SK-N-SH (cell line): Measurements from ENCODE around the gene PRKCH. TPM values are rescaled to one million over a fixed set of nuclear protein-coding genes. Genes with fewer than 3 reads are reported as not detected.

ENCODE experiments used
- CTCF ChIA-PET: fragments of 300-600, 350-600 bp; formaldehyde crosslinking; extraction: SDS; loops from one replicate; lab custom pipeline; 2021; lab: Yijun Ruan, JAX
- POLR2A ChIA-PET: fragments of 350-600 bp; sonication (Branson Sonifier 250); formaldehyde crosslinking; extraction: SDS; loops from one replicate; lab custom pipeline; 2020; ENCODE audit warnings: antibody characterized with exemption, inconsistent platforms; lab: Yijun Ruan, JAX
- DNase-seq: peaks from one replicate; pipeline ENCODE4 v3.0.0; 2012
- H2AFZ ChIP-seq: fragments of 200-600 bp; sonication (generic); 2 replicates; pipeline ENCODE4 v1.8.1; 2016; ENCODE audit warnings: antibody characterized with exemption, mild to moderate bottlenecking, low read depth
- H3F3A ChIP-seq: fragments of 200-600 bp; sonication (generic); replicated peaks from 2 replicates; pipeline ENCODE3; 2016; ENCODE audit warnings: antibody characterized with exemption, mild to moderate bottlenecking; ENCODE audit not compliant: insufficient read depth
- H3K27ac ChIP-seq, 2 experiments: fragments of 200-500 bp in 1 of 2; fragments of 200-600 bp in 1 of 2; sonication (Bioruptor generic) in 1 of 2; sonication (generic), shearing (Covaris generic) in 1 of 2; 2 replicates each; pipeline versions ENCODE4 v1.5.1 to v1.6.1; 2014 to 2016; ENCODE audit warnings: low read depth in 2 of 2, inconsistent platforms in 1 of 2, low read length in 1 of 2, mild to moderate bottlenecking in 1 of 2, mixed read lengths in 1 of 2
- H3K27me3 ChIP-seq: fragments of 200-600 bp; sonication (generic), shearing (Covaris generic); 2 replicates; pipeline ENCODE4 v1.6.1; 2016; ENCODE audit warnings: mixed run types; ENCODE audit not compliant: insufficient read depth
- H3K36me3 ChIP-seq, 2 experiments: fragments of 200-500 bp in 1 of 2; fragments of 200-600 bp in 1 of 2; sonication (Bioruptor generic) in 1 of 2; sonication (generic) in 1 of 2; replicated peaks in 1 of 2; 2 replicates each; pipeline versions ENCODE3 to v1.5.1; 2014 to 2016; ENCODE audit warnings: low read length in 1 of 2, mild to moderate bottlenecking in 1 of 2; ENCODE audit not compliant: insufficient read depth in 2 of 2, control insufficient read depth in 1 of 2
- H3K4me1 ChIP-seq, 2 experiments: fragments of 200-500 bp in 1 of 2; fragments of 200-600 bp in 1 of 2; sonication (Bioruptor generic) in 1 of 2; sonication (generic), shearing (Covaris generic) in 1 of 2; 2 replicates each; pipeline versions ENCODE4 v1.5.1 to v1.6.1; 2014 to 2016; ENCODE audit warnings: low read depth in 1 of 2, low read length in 1 of 2, mixed run types in 1 of 2; ENCODE audit not compliant: insufficient read depth in 2 of 2, control insufficient read depth in 1 of 2
- H3K4me2 ChIP-seq: fragments of 200-600 bp; sonication (generic), shearing (Covaris generic); 2 replicates; pipeline ENCODE4 v1.6.1; 2017; ENCODE audit warnings: mixed run types
- H3K4me3 ChIP-seq, 2 experiments: fragments of 200-500 bp in 1 of 2; fragments of 200-600 bp in 1 of 2; sonication (Bioruptor generic) in 1 of 2; sonication (generic), shearing (Covaris generic) in 1 of 2; 2 replicates each; pipeline versions ENCODE4 v1.5.1 to v1.8.1; 2014 to 2016; ENCODE audit warnings: low read depth in 2 of 2, inconsistent platforms in 1 of 2, low read length in 1 of 2, mild to moderate bottlenecking in 1 of 2, mixed read lengths in 1 of 2, moderate library complexity in 1 of 2
- H3K79me2 ChIP-seq: fragments of 200-600 bp; sonication (generic); 2 replicates; pipeline ENCODE4 v1.8.1; 2017; ENCODE audit warnings: mild to moderate bottlenecking; ENCODE audit not compliant: insufficient read depth
- H3K9ac ChIP-seq: fragments of 200-600 bp; sonication (generic); 2 replicates; pipeline ENCODE4 v1.6.1; 2017; ENCODE audit warnings: mixed run types
- H3K9me2 ChIP-seq: fragments of 200-600 bp; sonication (generic); 2 replicates; pipeline ENCODE4 v1.6.1; 2017; ENCODE audit warnings: mixed run types
- H3K9me3 ChIP-seq: fragments of 200-600 bp; sonication (generic); 2 replicates; pipeline ENCODE4 v1.6.1; 2017; ENCODE audit warnings: mixed run types, mild to moderate bottlenecking, moderate library complexity
- H4K20me1 ChIP-seq: fragments of 200-600 bp; sonication (generic); 2 replicates; pipeline ENCODE4 v1.6.1; 2017; ENCODE audit warnings: mild to moderate bottlenecking, mixed run types; ENCODE audit not compliant: insufficient read depth
- FOSL2 ChIP-seq: IDR thresholded peaks from 2 replicates; pipeline ENCODE4 v1.4.0; 2012; ENCODE audit warnings: low read depth, mild to moderate bottlenecking, moderate library complexity, borderline replicate concordance
- FOXM1 ChIP-seq: IDR thresholded peaks from 2 replicates; pipeline ENCODE4 v1.4.0; 2012; ENCODE audit warnings: low read depth, mild to moderate bottlenecking
- GATA2 ChIP-seq: sonication (generic); formaldehyde crosslinking; IDR thresholded peaks from 2 replicates; pipeline ENCODE4 v1.5.0; 2020; ENCODE audit warnings: mild to moderate bottlenecking, missing genetic modification reagents
- MXI1 ChIP-seq: IDR thresholded peaks from 2 replicates; pipeline ENCODE4 v1.6.1; 2012; ENCODE audit warnings: mild to moderate bottlenecking, low read depth, low read length, improper control_type of control experiment
- NFIC ChIP-seq: IDR thresholded peaks from 2 replicates; pipeline ENCODE4 v1.4.0; 2012; ENCODE audit warnings: borderline replicate concordance
- POLR2AphosphoS5 ChIP-seq: IDR thresholded peaks from 2 replicates; pipeline ENCODE4 v1.6.1; 2012; ENCODE audit warnings: low read depth, low read length
- RFX5 ChIP-seq: IDR thresholded peaks from 2 replicates; pipeline ENCODE4 v1.6.1; 2012; ENCODE audit warnings: mild to moderate bottlenecking, improper control_type of control experiment, low read length
- RXRA ChIP-seq: IDR thresholded peaks from 2 replicates; pipeline ENCODE4 v1.4.0; 2012; ENCODE audit warnings: low read depth, mild to moderate bottlenecking, borderline replicate concordance
- SIN3A ChIP-seq: IDR thresholded peaks from 2 replicates; pipeline ENCODE4 v1.6.1; 2012; ENCODE audit warnings: low read depth, mild to moderate bottlenecking, low read length, moderate library complexity, borderline replicate concordance
- SMC3 ChIP-seq: IDR thresholded peaks from 2 replicates; pipeline ENCODE4 v1.6.1; 2012; ENCODE audit warnings: low read depth, low read length, improper control_type of control experiment
- TEAD4 ChIP-seq: IDR thresholded peaks from 2 replicates; pipeline ENCODE4 v1.4.0; 2012; ENCODE audit warnings: mild to moderate bottlenecking, borderline replicate concordance; ENCODE audit not compliant: insufficient read depth
- USF2 ChIP-seq: fragments of 150-350 bp; IDR thresholded peaks from 2 replicates; pipeline ENCODE4 v1.6.1; 2017; ENCODE audit warnings: antibody characterized with exemption, low read length, low read depth, borderline replicate concordance
- YY1 ChIP-seq: IDR thresholded peaks from 2 replicates; pipeline ENCODE4 v1.4.0; 2012; ENCODE audit warnings: low read depth, mild to moderate bottlenecking
- WGBS: methylation state at CpG from one replicate; pipeline ENCODE4 v1.1.6; 2017; ENCODE audit warnings: low lambda C conversion rate; 5-methylcytosine and 5-hydroxymethylcytosine counted together
- polyA plus RNA-seq, 3 experiments: library from polyadenylated mRNA; depleted of rRNA; stranded (reverse); fragments of >200 nt; gene quantifications; 2 replicates each; pipeline ENCODE4 v1.2.3, GENCODE V29; 2012
- TF ChIP-seq, protein P1 (sequence below): IDR thresholded peaks from 2 replicates; pipeline ENCODE4 v1.4.0; 2012; ENCODE audit warnings: low read depth

The PRKCH gene
- polyA plus RNA-seq, 1 of the 3 experiments (the other 2 are of a cell fraction), result 4.2 TPM

GRCh38 chr14:61453103-61453767 lies 131.9 kb downstream of the PRKCH start:
- Histone ChIP-seq H3K4me1 (peaks cover 0 to 9% of the 10 kb centered on the region in 2 experiments; a peak in 1 of 4 replicates), H3K79me2 (no peaks in the 10 kb centered on the region; the same call in 1 of the 2 replicates), H3K27me3 (no peaks in the 10 kb centered on the region), H3K27ac (no peak overlapping the region), H3K9me3 (no peaks in the 10 kb centered on the region), H2AFZ (no peak overlapping the region), H3K4me3 (no peak overlapping the region), H3K9ac (no peak overlapping the region), H3K4me2 (no peak overlapping the region), H3F3A (no peaks in the 10 kb centered on the region), H3K36me3 (no peaks in the 10 kb centered on the region), H3K9me2 (no peaks in the 10 kb centered on the region), H4K20me1 (no peaks in the 10 kb centered on the region)
- no peak for DNase-seq
- ChIA-PET CTCF (interaction anchor here (0.7 to 1.0 kb wide), 2 partner anchors 365 to 665 kb away, joined by 3 read pairs; no protein-coding TSS in a partner anchor), POLR2A (no interaction called here)
- WGBS, result 85% methylated on average over 9 of the region's 9 CpGs
- TF ChIP-seq RXRA, result no peak
- TF ChIP-seq GATA2, result no peak

DNA sequence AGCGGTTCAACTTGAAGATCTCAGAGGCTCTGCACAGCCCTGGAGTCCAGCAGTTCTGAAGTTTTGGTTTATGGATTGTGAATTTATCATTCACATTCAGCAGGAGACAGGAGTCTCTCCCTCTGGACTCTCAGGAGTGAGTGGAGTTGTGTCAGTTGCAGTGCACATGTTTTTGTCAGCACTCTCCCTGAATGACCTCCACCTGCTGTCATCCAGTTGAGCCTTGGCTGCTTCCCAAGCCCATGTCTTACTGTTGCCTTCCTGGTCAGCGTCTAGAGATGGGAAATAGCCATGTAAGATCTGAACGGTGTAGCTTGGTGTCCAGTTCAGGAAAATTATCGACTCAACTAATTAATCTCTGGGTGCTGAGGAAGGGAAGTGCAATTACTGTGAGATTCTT lies 133.2 kb downstream of the PRKCH start:
- Histone ChIP-seq H3K27ac (no peak overlapping the region), H3K9me2 (no peaks in the 10 kb centered on the region), H3K9ac (no peak overlapping the region), H3K36me3 (no peaks in the 10 kb centered on the region), H3K9me3 (no peaks in the 10 kb centered on the region), H3K4me3 (no peak overlapping the region), H3K4me1 (peaks cover 0 to 4% of the 10 kb centered on the region in 2 experiments; a peak in 1 of 4 replicates), H3K4me2 (no peak overlapping the region), H3K27me3 (no peaks in the 10 kb centered on the region), H4K20me1 (no peaks in the 10 kb centered on the region), H3K79me2 (no peaks in the 10 kb centered on the region; the same call in 1 of the 2 replicates), H2AFZ (no peak overlapping the region), H3F3A (no peaks in the 10 kb centered on the region)
- DNase-seq, result no peak
- CTCF ChIA-PET, result interaction anchor here (0.7 to 1.1 kb wide), 2 partner anchors 383 to 672 kb away, joined by 3 to 12 read pairs; no protein-coding TSS in a partner anchor
- TF ChIP-seq RFX5 (no peak), MXI1 (peak; percentile 42; the same call in 1 of the 2 replicates), FOSL2 (no peak), YY1 (no peak), POLR2AphosphoS5 (no peak), SMC3 (no peak), SIN3A (no peak), TEAD4 (no peak)
- POLR2A ChIA-PET, result no interaction called here
- WGBS, result 62% methylated on average over 4 of the region's 4 CpGs

- H3K79me2 ChIP-seq, result no peaks in the 10 kb centered on the region; the same call in 1 of the 2 replicates
- peaks cover 0 to 4% of the 10 kb centered on the region in 2 experiments; a peak in 1 of 4 replicates for H3K4me1 ChIP-seq
- H4K20me1 ChIP-seq, result no peaks in the 10 kb centered on the region
- WGBS, result 76% methylated on average over 6 of the region's 6 CpGs
- ChIA-PET POLR2A (no interaction called here), CTCF (interaction anchor here (1.0 to 8.3 kb wide), 7 partner anchors 7 to 671 kb away, joined by 3 to 117 read pairs (median 6); no protein-coding TSS in a partner anchor)
- DNase-seq, result no peak
- H3K9me2 ChIP-seq, result no peaks in the 10 kb centered on the region
- no peaks in the 10 kb centered on the region for H3K36me3 ChIP-seq
- no peaks in the 10 kb centered on the region for H3K9me3 ChIP-seq
- no peak overlapping the region for H3K27ac ChIP-seq
- no peak overlapping the region for H3K4me3 ChIP-seq
- TF ChIP-seq NFIC (0 out of 2 replicates have a peak, but pooled peaks have one; percentile 19), USF2 (no peak), FOXM1 (no peak), RFX5 (no peak)
- TF ChIP-seq, protein P1, sequence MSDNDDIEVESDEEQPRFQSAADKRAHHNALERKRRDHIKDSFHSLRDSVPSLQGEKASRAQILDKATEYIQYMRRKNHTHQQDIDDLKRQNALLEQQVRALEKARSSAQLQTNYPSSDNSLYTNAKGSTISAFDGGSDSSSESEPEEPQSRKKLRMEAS, result no peak
- H3F3A ChIP-seq, result no peaks in the 10 kb centered on the region
- no peak overlapping the region for H2AFZ ChIP-seq
- no peak overlapping the region for H3K4me2 ChIP-seq
- H3K27me3 ChIP-seq, result no peaks in the 10 kb centered on the region
- H3K9ac ChIP-seq, result no peak overlapping the region
These were observed 134.0 kb downstream of the PRKCH start for GRCh38 chr14:61455351-61455750.
